ENCODE measurements around the gene ZRANB3. TPM values are rescaled to one million over a fixed set of nuclear protein-coding genes. Genes with fewer than 3 reads are reported as not detected.

Gene ZRANB3
- total RNA-seq, 1 donor from 2014 or later, result 18.6 TPM

DNA sequence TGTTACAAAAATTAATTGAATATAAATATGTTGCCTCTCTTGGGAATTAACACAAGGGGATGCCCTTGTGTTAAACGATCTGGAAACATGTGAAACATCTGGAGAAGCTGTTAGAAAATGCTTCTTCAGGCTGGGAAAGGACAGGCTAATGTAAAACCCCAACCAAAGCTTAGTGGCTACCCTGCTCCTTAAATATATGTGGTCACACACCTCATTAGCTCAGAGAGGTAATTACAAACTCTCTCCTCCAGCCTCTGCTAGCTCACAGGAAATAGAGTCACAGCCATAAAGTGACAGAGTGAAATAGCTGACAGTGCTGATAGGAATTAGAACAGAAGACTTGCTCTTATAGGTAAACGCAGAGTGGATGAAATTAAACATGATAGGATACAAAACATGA, 323.0 kb downstream of the ZRANB3 start:
- Mint-ChIP-seq H3K27me3 (ENCODE audit: low read depth) (no peaks in the 10 kb centered on the region), H3K4me1 (peaks cover 5% of the 10 kb centered on the region), H3K4me3 (no peak overlapping the region), H3K9me3 (no peaks in the 10 kb centered on the region), H3K36me3 (ENCODE audit: low read depth) (peaks cover 2% of the 10 kb centered on the region), H3K27ac (ENCODE audit: unreplicated experiment) (no peak overlapping the region)
- no peak for DNase-seq (ENCODE audit: low read depth, low spot score)
- TF ChIP-seq CTCF (conservative IDR thresholded peaks at IDR 0.05), result no peak

- Mint-ChIP-seq H3K4me3 (no peak overlapping the region), H3K4me1 (peaks cover 5% of the 10 kb centered on the region), H3K27ac (ENCODE audit: unreplicated experiment) (no peak overlapping the region), H3K27me3 (ENCODE audit: low read depth) (no peaks in the 10 kb centered on the region), H3K9me3 (no peaks in the 10 kb centered on the region), H3K36me3 (ENCODE audit: low read depth) (peaks cover 8% of the 10 kb centered on the region)
- DNase-seq (ENCODE audit: low read depth, low spot score), result no peak
- no peak for TF ChIP-seq CTCF (conservative IDR thresholded peaks at IDR 0.05)
Measured at GRCh38 chr2:135203944-135204343, 327.1 kb downstream of the ZRANB3 start.

- no peak for TF ChIP-seq CTCF (conservative IDR thresholded peaks at IDR 0.05)
Measured at GRCh38 chr2:135202751-135203150, 328.3 kb downstream of the ZRANB3 start.

DNA sequence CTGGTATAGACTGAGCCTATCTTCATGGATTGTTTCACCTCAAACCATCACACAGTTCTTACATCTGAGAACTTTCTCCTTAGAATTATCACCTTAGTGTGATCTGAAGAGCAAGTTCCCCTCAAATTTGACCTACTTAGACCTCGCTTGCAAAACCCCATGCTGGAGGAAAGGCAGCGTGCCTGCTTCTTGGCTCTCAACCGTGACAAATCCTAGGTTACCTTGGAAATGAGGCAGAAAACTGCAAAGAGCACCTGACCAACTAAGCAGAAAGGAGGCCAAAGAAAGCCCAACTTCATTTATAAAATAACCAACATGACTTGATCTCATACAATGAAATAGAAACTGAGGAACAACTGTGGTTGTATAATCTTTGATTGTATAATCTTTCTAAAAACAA, 332.5 kb downstream of the ZRANB3 start:
- H3K4me1 Mint-ChIP-seq, result no peaks in the 10 kb centered on the region
- no peaks in the 10 kb centered on the region for H3K9me3 Mint-ChIP-seq
- H3K4me3 Mint-ChIP-seq, result no peak overlapping the region
- peaks cover 8% of the 10 kb centered on the region for H3K36me3 Mint-ChIP-seq (ENCODE audit: low read depth)
- no peak for DNase-seq (ENCODE audit: low read depth, low spot score)
- TF ChIP-seq CTCF (conservative IDR thresholded peaks at IDR 0.05), result no peak
- no peak overlapping the region for H3K27ac Mint-ChIP-seq (ENCODE audit: unreplicated experiment)
- no peaks in the 10 kb centered on the region for H3K27me3 Mint-ChIP-seq (ENCODE audit: low read depth)

More at GRCh38 chr2:135202751-135203150, 328.3 kb downstream of the ZRANB3 start:
- Mint-ChIP-seq H3K36me3 (ENCODE audit: low read depth) (peaks cover 8% of the 10 kb centered on the region), H3K27ac (ENCODE audit: unreplicated experiment) (peak overlapping the region; percentile 20), H3K4me3 (no peak overlapping the region), H3K9me3 (no peaks in the 10 kb centered on the region), H3K4me1 (peaks cover 5% of the 10 kb centered on the region), H3K27me3 (ENCODE audit: low read depth) (no peaks in the 10 kb centered on the region)
- no peak for DNase-seq (ENCODE audit: low read depth, low spot score)

DNA sequence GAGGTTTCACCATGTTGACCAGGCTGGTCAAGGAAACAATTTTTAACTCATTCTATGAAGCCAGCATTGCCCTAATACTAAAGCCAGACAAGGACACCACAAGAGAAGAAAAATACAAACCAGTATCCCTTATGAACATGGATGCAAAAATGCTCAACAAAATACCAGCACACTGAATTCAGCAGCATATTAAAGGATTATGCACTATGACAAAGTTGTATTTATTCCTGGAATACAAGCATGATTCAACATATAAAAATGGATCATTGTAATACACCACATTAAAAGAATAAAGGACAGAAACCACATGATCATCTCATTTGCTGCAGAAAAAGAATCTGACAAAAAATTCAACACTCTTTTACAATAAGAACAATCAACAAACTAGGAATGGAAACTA, 340.2 kb downstream of the ZRANB3 start:
- Mint-ChIP-seq H3K9me3 (peaks cover 7% of the 10 kb centered on the region), H3K4me3 (no peak overlapping the region), H3K36me3 (ENCODE audit: low read depth) (peaks cover 37% of the 10 kb centered on the region), H3K27me3 (ENCODE audit: low read depth) (no peaks in the 10 kb centered on the region), H3K4me1 (no peaks in the 10 kb centered on the region), H3K27ac (ENCODE audit: unreplicated experiment) (no peak overlapping the region)
- TF ChIP-seq CTCF (conservative IDR thresholded peaks at IDR 0.05), result no peak
- DNase-seq (ENCODE audit: low read depth, low spot score), result no peak

DNA sequence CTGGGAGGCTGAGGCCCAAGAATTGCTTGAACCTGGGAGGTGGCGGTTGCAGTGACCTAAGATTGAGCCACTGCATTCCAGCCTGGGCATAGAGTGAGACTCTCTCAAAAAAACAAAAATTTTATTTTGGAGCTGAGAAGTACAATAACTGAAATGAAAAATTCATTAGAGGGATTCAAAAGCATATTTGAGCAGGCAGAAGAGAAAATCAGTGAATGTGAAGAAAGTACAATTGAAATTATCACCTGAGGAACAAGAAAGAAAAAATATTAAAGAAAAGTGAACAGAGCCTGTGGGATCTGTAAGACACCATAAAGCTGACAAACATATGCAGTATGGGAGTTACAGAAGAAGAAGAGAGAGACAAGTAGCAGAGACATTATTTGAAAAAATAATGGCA, 341.9 kb downstream of the ZRANB3 start:
- peaks cover 7% of the 10 kb centered on the region for H3K9me3 Mint-ChIP-seq
- no peak overlapping the region for H3K4me3 Mint-ChIP-seq
- DNase-seq (ENCODE audit: low read depth, low spot score), result no peak
- H3K4me1 Mint-ChIP-seq, result no peaks in the 10 kb centered on the region
- no peaks in the 10 kb centered on the region for H3K27me3 Mint-ChIP-seq (ENCODE audit: low read depth)
- H3K27ac Mint-ChIP-seq (ENCODE audit: unreplicated experiment), result no peak overlapping the region
- H3K36me3 Mint-ChIP-seq (ENCODE audit: low read depth), result peaks cover 36% of the 10 kb centered on the region
- no peak for TF ChIP-seq CTCF (conservative IDR thresholded peaks at IDR 0.05)
